ENCODE results near the gene FUZ.

DNA sequence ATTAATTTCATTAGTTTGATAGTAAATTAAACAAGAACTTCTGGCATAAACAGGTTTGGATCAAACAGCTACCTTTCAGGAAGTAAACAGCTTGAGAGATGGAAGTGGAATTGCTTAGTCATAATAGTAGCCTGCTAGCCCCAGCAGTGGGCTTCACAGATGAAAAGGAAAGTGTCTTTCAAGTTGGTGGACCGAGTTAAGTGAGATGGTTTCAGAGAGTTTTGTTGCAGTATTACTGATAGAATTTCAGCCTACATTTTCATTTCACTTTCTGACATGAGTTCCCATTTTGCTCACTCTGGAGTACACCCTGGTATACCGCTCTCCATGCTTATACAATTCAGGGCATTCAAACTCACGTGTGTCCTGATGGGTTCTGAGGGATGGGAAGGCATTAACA is 35.8 kb upstream of the FUZ start:
- TF ChIP-seq ZNF274 (IDR thresholded peaks at IDR 0.05; ENCODE audit: low read depth, low read length) (no peak), YY1 (IDR thresholded peaks at IDR 0.05; ENCODE audit: insufficient read depth, insufficient read length) (no peak)
